ENCODE results near the gene LYPLA2.

DNA sequence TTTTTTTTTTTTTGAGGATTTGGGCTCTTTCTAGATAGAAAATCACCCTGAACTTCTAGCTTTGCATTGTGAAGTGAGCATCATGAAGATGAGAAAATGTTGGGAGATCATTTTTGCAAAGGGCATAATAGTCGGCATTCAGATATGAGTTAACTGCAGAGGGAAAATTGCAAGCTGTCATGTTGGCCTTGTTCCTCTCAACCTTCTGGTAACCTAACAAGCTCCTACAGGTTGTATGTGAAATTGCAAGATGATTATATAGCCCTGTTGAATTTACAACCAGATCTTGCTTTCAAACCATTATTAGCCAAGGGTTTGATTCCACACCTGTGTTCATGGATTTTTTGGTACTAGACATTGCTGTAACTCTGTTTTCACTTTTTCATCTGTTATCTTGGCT is 45.4 kb upstream of the LYPLA2 start:
- TF ChIP-seq, protein P1, sequence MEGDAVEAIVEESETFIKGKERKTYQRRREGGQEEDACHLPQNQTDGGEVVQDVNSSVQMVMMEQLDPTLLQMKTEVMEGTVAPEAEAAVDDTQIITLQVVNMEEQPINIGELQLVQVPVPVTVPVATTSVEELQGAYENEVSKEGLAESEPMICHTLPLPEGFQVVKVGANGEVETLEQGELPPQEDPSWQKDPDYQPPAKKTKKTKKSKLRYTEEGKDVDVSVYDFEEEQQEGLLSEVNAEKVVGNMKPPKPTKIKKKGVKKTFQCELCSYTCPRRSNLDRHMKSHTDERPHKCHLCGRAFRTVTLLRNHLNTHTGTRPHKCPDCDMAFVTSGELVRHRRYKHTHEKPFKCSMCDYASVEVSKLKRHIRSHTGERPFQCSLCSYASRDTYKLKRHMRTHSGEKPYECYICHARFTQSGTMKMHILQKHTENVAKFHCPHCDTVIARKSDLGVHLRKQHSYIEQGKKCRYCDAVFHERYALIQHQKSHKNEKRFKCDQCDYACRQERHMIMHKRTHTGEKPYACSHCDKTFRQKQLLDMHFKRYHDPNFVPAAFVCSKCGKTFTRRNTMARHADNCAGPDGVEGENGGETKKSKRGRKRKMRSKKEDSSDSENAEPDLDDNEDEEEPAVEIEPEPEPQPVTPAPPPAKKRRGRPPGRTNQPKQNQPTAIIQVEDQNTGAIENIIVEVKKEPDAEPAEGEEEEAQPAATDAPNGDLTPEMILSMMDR (IDR thresholded peaks at IDR 0.05): peak; percentile 6 to 33 (median 24)
- TF ChIP-seq POLR2A (IDR thresholded peaks at IDR 0.05): no peak
